Activated CD4-positive, CD25-positive, alpha-beta regulatory T cell treated with anti-CD3 and anti-CD28 coated beads, Interleukin-2, amount 50 U/mL, for 72 hours (primary cell): Measurements from ENCODE around the gene TFIP11.

Experiments used
- DNase-seq: peaks from one replicate; pipeline ENCODE4 v3.0.0; 2021

The TFIP11 gene

DNA sequence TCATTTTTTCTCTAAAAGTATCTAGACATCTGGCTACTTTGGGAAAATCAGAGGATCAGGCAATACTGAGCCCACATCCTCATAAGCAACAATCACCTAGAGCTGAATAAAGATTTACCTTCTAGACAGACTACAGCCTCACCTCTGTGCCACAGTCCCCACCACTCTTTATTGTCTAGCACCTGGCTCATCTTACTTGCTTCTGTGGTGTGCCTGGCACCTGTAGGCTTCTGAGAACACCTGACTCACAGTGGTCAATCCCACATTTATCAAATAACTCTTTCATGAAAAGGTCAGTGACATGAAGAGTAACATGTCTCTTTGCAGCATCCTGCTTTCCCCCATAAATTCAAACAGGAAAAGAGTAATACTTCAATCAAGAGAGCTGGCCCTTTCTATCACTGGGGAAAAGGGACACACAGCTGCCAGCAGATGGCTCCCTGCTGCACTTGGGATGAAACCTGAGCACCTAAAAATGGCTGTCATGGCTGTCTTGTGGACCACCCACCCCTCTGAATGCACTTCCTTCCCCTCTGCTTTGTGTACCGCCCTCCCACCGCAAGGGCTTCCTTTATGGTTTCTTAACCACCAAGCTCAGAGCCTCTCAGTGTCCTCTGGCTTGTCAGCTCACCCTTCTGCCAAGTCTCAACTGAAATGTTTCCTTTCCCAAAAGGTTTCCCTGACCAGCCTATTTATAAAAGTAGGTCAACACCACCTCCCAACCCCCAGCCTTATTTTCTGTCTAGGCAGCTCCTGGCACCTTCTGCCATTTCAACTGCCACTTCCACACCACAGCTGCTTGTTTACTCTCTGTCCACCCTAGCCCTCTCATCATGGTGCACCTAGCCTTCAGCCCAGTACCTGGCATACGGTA is 9.3 kb downstream of the TFIP11 start:
- DNase-seq, result no peak

DNA sequence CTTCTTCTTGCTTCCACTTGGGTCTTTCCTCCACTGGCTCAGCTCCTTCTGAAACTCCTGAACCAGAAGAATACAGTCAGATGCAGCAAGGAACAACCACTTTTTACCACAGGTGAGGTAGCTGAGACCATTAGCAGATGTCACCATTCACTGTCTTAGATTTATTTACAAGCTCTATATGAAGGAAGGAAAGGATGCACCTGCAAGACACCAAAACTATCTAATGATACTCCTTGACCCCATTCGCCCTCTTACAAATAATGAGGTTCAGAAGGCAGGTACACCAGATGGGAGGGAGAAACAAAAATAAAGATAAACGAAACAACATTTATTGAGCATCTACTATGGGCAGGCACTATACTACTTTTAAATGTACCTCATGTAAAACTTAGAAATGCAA is 10.3 kb downstream of the TFIP11 start:
- no peak for DNase-seq

DNA sequence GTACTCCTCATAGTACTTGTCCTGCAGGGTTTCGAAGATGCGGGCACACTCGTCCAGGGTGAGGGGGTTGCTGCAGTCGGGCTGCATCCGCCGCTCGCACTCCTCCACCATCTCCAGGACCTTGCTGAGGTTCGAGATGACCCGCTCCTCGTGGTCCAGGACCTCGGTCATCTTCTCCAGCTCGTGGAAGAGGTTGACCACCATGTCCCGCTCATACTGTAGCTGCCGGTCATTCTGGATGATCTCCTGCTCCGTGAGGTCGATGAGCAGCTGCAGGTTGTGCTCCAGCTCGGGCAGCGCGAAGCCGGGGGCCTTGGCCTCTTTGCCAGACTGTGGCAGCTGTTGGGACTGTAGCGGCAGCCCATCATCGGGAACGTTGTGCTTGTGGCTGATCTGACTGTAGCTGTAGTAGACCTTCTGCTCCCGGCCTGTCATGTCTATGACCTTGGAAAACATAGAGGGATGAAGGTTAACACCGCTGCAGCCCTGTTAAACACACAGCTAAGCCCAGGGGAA is 13.0 kb downstream of the TFIP11 start:
- DNase-seq, result no peak

DNA sequence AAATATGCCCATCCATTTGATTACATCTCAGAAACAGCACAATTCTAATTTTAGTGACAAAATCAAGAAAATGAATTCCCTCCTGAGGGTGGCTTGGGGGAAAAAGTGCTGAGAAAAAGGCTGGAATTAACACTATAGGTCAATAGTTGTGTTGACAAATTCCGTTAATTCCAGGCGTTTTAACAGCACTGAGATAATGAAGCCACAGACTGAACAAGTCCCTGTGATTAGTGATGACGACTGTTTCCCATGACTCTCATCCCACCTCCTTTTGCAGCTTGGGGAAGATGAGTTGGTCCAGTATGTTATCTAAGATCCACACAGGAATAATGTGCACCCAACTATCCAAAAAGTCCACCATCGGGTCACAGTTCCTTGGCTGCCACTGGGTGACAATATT is 15.8 kb downstream of the TFIP11 start:
- DNase-seq, result no peak

DNA sequence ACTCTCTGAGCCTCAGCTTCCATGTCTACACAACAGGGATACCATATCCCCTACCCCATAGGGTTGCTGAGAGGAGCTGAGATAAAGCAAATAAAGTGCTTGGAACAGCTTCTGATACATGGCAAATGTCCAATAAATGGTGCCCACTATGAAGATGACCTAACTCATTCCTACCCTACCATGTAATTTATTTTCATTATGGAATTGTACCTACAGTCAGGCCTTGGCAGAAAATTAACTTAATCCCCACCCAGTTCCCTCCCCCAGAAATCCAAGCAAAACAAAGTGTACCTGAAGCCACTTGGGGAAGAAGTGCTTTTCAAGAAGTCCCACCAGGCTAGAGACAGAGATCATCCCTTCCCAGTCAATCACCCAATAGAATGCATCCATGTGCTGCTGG is 17.8 kb downstream of the TFIP11 start:
- no peak for DNase-seq

DNA sequence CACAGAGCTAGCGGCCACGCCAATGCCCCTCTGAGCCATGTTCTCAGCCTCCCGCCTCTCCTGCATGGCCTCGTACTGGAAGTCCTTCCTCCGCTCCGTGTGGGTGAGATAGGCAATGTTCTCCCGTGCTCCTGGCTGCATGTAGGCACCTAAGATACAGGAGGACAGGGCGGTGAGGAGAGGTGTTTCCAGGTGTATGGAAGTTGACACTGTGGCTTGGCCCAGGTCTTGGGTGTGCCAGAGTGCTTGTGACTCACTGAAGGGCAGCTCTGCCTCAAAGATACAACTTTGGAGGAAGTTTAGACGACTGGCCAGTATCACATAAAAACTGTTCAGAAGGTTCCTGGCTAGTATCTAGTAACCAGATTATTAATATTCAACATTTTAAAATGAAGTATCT is 20.1 kb downstream of the TFIP11 start:
- no peak for DNase-seq

DNA sequence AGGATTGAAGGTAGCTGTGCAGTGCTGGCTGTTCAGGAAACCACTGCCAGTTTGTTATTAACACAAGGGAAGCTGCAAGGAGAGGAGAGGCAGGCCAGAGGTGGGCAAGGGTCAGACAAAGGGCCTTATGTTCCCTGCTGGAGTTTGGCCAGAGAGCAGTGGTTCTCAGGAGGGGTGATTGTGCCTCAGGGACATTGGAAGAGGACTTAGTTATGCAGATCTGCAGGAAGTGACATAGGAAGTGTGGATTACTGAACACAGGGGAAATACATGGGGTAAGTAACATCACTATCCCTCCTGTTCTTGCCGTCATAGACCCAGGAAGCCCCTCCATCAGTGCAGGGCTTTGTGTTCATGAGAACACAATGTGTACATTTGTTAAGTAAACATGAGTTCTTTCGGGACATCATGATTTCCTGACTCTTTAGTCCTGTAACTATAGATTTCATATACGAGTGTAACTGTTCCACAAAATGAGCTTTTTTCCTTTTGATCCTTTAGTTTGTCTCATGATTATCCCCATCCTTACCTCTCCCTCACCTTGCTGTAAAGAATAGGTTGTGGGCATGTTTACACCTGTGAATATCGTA is 22.7 kb downstream of the TFIP11 start:
- DNase-seq, result no peak

DNA sequence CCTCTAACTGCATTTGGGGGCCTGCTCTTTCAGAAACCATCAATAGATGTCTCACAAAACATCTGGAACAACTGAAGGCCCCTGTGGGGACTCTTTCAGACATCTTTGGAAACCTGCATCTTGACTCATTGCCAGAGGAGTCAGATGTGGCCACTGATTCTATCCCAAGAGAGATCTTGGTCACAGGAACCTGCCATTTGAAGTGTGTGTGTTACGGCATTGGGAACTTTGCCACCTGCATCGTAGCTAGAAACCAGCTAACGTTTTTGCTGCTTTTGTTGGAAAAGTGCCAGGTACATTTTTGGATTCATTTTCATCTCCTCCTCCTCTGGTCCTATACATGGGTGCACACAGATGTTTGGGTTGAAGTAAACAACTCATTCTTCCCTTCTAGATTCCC is 24.3 kb downstream of the TFIP11 start:
- DNase-seq, result no peak

DNA sequence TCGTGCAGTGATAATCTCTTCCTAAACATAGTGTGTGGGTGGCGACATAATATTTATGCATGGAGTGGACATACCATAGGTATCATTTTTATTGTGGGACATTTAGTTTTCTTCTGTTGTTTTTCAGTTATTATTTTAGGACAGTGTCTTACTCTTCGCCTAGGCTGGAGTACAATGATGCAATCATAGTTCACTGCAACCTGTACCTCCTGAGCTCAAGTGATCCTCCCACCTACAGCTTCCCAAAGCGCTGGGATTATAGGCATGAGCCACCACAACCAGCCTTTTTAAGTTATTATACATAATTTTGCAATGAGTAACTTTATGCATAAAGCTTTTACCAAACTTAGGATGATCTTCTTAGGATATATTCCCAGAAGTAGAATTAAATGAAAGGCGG is 25.9 kb downstream of the TFIP11 start:
- no peak for DNase-seq

DNA sequence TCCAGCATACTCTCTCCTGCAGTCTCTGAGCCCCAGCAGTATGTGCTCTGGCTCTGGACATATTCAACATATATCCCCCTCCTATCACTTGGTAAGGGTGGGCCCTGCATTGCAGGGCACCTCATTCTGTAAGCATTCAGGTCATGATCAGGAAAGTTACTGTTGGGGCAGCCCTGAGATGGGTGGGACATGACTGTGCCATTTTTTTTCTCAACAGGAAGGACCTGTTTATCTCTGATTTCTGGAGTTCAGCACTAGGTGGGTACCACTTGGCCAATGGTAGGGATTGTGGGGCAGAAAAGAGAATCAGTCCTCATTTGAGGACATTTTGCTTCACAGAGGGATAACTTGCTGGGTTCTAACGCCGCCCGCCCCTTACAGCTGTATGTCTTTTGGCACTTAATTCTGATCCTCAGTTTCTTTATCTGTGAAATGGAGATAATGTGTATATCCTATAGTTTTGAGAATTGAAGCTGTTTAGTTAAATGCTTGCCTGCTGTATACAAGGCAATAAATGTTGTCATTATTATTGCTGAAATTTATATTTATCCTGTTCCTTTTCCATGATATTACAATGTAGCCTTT is 26.4 kb downstream of the TFIP11 start:
- DNase-seq, result no peak

DNA sequence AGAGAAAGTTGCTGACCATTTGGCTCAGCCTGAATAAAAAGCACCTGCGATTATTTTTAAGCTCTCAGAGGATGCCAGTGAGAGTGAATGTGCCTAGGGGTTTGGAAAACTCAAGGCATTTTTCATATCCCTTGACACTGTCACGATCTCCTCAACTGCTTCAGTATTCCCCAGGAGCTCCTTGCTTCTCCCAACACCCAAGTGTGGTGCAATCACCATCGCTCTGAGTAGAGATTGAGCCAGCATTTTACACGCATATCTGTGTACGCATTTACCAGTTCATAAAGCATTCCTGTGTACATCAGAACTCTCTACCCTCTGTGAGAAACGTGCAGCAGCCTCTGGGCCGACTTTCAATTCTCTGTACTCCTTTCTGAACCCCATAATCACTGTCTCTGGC is 27.3 kb downstream of the TFIP11 start:
- DNase-seq, result no peak

DNA sequence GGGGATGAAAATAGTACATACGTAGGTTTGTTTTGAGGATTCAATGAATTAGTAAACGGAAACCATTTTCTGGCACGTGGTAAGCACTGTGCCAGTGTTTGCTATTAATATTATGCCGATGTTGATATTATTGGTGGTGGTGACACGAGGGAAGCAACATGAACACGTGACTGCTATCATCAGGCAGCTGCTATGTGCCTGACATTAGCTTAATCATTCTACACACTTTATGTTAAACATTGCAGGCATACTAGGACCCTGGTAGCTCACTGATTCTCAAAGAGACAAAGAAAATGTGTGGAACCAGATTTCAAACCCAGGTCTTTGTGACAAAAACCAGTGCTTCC is 27.9 kb downstream of the TFIP11 start:
- no peak for DNase-seq

DNA sequence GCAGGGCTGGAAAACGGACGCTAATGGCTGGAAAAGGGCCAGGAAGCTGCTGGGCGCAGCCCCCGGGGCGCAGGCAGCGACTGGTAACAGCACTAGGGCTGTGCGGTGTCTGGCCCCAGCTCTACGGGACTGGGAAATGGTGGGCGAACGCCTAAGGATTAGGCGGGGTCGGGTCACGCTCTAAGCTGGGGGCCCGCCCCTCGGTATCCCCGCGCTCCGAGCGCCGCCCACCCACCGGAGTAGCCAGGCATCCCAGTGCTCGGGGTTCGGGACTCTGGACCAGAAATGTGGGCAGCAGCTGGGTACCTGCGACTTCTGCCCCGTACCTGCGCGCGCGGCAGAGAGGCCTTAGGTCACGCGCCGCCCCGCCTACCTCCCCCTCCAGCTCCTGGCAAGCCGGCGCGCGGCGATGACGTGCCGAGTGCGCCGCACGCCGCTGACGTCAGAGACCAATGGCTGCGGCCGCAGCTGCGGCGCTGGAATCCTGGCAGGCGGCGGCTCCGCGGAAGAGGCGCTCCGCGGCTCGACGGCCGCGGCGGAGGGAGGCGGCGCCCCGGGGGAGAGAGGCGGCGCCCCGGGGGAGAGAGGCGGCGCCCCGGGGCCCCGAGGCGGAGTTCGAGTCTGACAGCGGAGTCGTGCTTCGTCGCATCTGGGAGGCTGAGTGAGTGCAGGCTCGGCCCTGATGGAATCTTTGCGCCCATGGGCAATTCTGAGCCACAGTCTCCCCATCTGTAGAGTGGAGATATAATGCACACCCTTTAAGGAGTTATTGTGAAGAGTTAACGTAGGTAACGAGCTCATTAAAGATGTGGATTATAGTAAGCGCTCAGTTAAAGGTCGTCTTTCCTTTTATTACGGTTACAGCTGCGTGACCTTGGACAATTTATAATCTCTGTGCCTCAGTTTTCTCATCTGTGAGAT is 28.6 kb downstream of the TFIP11 start, which contains the start of the genes HPS4 and SRRD:
Gene HPS4 (minus strand): TSS at position 345 of the 921 bp plus-strand sequence. CDS start 2,021 bp downstream, outside the sequence.
Gene SRRD (plus strand): TSS at position 439 of the 921 bp plus-strand sequence. CDS start 14 bp downstream, at position 453.
- DNase-seq, result peak; percentile 94

DNA sequence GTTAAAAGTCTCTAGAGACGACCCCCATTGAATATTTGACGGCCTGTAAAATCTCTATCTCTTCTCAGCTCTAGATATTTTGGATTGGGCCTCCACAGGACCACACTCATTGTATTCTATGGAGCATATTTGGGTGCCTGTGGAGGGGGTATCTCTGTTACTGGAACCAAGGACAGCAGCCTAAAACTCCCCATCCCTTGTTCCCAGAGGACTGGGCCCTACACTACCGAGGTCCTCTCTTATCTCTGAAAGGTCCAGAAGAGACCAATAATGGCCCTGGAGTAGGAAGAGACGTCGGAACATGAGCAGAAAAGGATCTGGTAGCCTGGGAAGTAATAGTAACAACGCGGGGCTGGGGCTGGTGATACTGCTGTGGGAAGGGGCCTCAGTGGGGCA is 29.2 kb downstream of the TFIP11 start:
- DNase-seq, result no peak

DNA sequence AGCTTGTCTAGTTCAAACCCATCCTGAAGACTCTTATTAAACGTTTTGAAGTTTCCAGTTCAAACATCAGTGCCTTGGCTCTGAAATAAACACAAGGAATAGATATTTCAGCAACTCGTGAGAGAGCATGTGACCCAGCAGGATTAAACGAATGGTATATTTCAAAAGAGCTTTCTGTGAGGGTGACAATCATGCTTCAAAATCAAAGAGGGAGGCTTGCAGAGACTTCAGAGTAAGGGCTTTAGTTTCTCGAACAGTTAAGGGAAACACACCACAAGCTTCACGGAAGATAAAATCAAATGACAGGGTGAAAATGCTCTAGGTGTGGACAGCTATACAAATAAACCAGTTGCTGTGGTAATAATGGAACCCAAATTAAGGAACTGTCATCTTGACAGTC is 30.1 kb downstream of the TFIP11 start:
- no peak for DNase-seq

DNA sequence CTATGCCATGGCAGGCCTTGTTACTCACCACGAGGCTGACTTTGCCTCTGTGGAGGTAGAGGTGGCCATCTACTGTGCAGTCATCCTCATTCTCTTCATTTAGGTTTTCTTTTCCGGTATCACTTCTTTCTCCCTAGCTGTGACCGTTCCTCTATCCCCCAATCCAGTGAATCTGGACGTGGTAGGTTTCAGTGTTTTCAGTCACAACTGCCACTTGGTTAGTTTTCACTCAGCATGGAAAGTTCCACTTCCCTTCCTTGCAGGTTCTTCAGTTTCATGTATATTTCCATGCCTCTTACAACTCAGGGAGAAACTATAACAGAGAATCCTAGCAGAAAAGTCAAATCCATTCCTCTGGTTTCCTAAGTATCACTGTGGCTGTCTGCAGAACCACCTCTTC is 30.6 kb downstream of the TFIP11 start:
- DNase-seq, result no peak

DNA sequence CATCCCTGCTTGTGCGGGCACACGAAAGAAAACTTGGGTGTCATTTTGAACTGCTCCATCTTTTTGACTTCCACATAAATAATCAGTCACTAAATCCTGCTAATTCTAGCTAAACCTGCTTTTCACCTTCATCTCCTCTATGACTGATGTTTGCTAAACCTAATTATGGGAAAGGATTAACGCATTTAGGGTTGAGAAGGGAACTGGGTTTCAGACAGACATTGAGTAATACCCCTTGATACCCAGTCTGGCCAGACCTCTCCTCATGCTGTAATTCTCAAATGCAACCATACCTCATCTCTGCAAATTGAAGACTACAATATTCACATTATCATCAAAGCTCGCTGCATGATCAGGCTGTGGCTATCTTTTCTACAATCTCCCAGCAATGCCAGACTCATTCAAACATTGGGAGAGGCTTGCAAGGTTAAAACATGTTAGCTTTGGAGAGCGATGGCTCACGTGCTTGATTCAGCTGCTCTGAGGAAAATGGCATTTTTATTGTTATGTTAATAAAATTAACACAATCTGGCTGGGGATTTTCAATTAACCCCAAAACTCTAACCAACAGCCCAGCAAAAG is 31.1 kb downstream of the TFIP11 start:
- no peak for DNase-seq

DNA sequence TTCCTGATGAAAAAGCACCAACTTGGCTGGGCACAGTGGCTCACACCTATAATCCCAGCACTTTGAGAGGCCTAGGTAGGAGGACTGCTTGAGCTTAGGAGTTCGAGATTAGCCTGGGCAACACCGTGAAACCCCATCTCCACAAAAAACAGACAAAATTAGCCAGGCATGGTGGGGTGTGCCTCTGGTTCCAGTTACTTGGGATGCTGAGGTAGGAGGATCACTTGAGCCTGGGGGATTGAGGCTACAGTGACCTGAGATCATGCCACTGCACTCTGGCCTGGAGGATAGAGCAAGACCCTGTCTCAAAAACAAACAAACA is 31.7 kb downstream of the TFIP11 start:
- DNase-seq, result no peak

DNA sequence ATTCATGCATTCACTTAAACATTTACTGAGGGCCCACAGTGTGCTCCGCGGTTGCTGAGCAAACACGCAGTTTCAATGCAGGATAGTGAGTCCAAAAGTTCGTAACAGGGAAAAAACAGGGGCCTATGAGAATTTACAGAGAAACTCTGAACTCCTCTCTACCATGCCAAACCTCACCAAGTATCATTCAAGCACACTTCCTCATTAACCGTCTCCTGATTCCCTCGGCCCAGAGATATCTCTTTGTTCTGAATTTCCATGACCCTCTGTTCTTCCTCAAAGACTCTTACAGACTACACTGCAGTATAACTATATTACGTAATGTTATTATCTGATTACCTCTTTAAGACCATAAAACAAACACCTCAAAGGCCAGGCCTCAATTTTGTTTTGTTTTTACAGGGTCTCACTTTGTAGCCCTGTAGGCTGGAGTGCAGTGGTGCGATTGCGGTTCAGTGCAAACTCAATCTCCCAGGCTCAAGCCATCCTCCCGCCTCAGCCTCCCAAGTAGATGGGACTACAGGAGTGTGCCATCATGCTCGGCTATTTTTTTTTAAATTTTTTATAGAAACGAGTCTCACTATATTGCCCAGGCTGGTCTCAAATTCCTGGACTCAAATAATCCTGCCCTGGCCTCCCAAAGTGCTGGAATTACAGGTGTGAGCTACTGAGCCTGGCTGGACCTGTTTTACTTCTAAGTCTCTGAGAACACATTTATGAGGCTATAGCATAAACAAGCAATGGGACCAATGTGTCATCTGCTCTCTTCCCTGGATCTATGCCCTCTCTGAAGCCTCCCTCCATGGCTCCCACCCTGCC is 32.3 kb downstream of the TFIP11 start:
- no peak for DNase-seq

DNA sequence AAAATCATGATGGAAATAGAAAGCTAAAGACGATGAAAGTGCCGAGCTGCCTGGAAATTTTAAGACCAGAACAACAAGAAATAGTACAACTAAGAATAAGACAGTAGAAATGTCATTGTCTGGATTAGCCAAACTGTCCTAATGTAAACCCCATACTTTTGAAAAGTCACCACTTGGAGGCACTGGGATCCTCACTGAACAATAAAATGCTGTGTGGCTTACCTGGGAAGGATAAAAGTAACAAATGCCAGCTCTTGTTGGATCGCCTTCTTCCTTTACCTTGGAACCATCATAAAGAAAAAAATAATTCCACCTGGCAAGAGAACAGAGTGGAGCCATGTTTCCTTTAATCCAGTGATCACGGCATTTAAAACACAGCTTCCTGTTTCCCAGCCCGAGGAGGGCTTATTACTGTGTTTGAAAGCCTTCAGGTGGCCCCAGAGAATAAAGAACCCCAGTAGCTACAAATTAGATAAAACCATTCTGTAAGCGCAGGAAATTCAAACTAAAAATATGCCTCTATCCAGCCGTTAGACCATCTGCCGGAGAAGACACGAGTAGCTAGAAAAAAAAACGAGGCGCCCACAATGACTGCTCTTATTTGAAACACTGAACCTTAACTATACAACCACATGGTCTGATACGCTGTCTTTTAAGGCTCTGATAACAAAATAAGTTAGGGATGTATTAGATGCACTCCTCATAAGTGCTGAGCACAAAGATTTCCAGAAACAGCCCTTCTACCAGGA is 33.1 kb downstream of the TFIP11 start:
- no peak for DNase-seq

DNA sequence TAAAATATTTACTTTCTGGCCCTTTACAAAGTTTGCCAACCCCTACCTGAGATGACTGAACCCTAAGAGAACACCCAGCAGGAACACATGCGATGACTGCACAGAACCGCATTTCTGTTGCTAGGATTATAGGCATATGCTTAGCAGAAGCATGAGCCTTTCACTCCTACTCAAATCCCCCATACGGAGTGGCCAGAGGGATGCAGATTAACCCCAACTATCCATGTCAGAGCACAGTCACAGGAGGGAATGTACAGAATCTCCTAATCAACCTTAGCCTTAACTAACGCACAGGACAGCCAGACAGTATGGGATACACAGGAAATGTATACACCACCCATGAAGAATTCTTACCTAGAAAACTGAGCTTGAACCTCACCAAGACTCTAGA is 34.9 kb downstream of the TFIP11 start:
- no peak for DNase-seq
